HEK293 (cell line): ENCODE measurements around the gene RHBDD1.

Experiments
- CTCF ChIA-PET: fragments of 350-600 bp; formaldehyde crosslinking; extraction: SDS; loops from one replicate; lab custom pipeline; 2021; ENCODE audit warnings: antibody characterized with exemption; lab: Yijun Ruan, JAX
- POLR2A ChIA-PET: fragments of 300-600 bp; formaldehyde crosslinking; extraction: SDS; loops from one replicate; lab custom pipeline; 2020; ENCODE audit warnings: antibody characterized with exemption, inconsistent platforms; lab: Yijun Ruan, JAX
- H3K27ac ChIP-seq: fragments of 200-500 bp; sonication (Bioruptor generic); 2 replicates; pipeline ENCODE4 v1.5.1; 2014; ENCODE audit warnings: low read depth, low read length, control low read depth, inconsistent platforms; ENCODE audit errors: extremely low read depth
- H3K36me3 ChIP-seq, 2 experiments: fragments of 200-500 bp in 1 of 2; sonication (Bioruptor generic) in 1 of 2; 1 replicate in 1 of 2; 2 replicates in 1 of 2; pipeline ENCODE4 v1.5.1; 2014 to 2017; ENCODE audit warnings: inconsistent platforms in 2 of 2, low read length in 2 of 2; ENCODE audit not compliant: control insufficient read depth in 2 of 2, insufficient read depth in 1 of 2
- H3K4me1 ChIP-seq: fragments of 200-500 bp; sonication (Bioruptor generic); 2 replicates; pipeline ENCODE4 v1.5.1; 2014; ENCODE audit warnings: mild to moderate bottlenecking, low read length, inconsistent platforms; ENCODE audit not compliant: control insufficient read depth, insufficient read depth
- H3K4me3 ChIP-seq: 2 replicates; pipeline ENCODE4 v1.5.1; 2011; ENCODE audit warnings: low read depth, mild to moderate bottlenecking, control low read depth, low read length, moderate library complexity
- H3K9me3 ChIP-seq: fragments of 200-500 bp; sonication (Bioruptor generic); 2 replicates; pipeline ENCODE4 v1.5.1; 2014; ENCODE audit warnings: low read depth, low read length, inconsistent platforms; ENCODE audit not compliant: control insufficient read depth, insufficient read depth
- EGR2 ChIP-seq: fragments of 450-650 bp; formaldehyde crosslinking; IDR thresholded peaks from 2 replicates; pipeline ENCODE4 v1.5.1; 2016; ENCODE audit warnings: low read depth, missing biosample characterization, missing genetic modification characterization
- PBX3 ChIP-seq: sonication (generic); formaldehyde crosslinking; IDR thresholded peaks from 2 replicates; pipeline ENCODE4 v1.8.1; 2022; ENCODE audit warnings: mild to moderate bottlenecking, moderate library complexity, missing genetic modification reagents
- PRDM6 ChIP-seq: fragments of 450-650 bp; formaldehyde crosslinking; IDR thresholded peaks from 2 replicates; pipeline ENCODE4 v1.5.1; 2017; ENCODE audit warnings: missing biosample characterization, missing genetic modification characterization
- REST ChIP-seq: fragments of 450-650 bp; formaldehyde crosslinking; IDR thresholded peaks from 2 replicates; pipeline ENCODE4 v1.5.1; 2016; ENCODE audit warnings: missing biosample characterization, missing genetic modification characterization
- SCRT1 ChIP-seq: fragments of 450-650 bp; formaldehyde crosslinking; IDR thresholded peaks from 2 replicates; pipeline ENCODE4 v1.5.1; 2016; ENCODE audit warnings: missing biosample characterization, missing genetic modification characterization, borderline replicate concordance
- SP3 ChIP-seq: fragments of 450-650 bp; formaldehyde crosslinking; IDR thresholded peaks from 2 replicates; pipeline ENCODE4 v1.5.1; 2016; ENCODE audit warnings: missing biosample characterization, missing genetic modification characterization
- TCF7L2 ChIP-seq: IDR thresholded peaks from 2 replicates; pipeline ENCODE4 v1.6.1; 2011; ENCODE audit warnings: low read depth, mild to moderate bottlenecking, inconsistent platforms, low read length, moderate library complexity, borderline replicate concordance
- YY1 ChIP-seq: fragments of 450-650 bp; formaldehyde crosslinking; IDR thresholded peaks from 2 replicates; pipeline ENCODE4 v1.5.1; 2018; ENCODE audit warnings: missing biosample characterization, missing genetic modification characterization
- ZBTB1 ChIP-seq: fragments of 450-650 bp; formaldehyde crosslinking; IDR thresholded peaks from 2 replicates; pipeline ENCODE4 v1.5.1; 2016; ENCODE audit warnings: missing biosample characterization, missing genetic modification characterization
- ZBTB11 ChIP-seq: fragments of 450-650 bp; formaldehyde crosslinking; conservative IDR thresholded peaks from 2 replicates; pipeline ENCODE4 v1.5.1; 2016; ENCODE audit warnings: low read depth, missing biosample characterization, missing genetic modification characterization
- ZBTB48 ChIP-seq: fragments of 450-650 bp; formaldehyde crosslinking; IDR thresholded peaks from 2 replicates; pipeline ENCODE4 v1.5.1; 2016; ENCODE audit warnings: missing biosample characterization, missing genetic modification characterization
- ZEB2 ChIP-seq: fragments of 450-650 bp; formaldehyde crosslinking; IDR thresholded peaks from 2 replicates; pipeline ENCODE4 v1.5.1; 2016; ENCODE audit warnings: missing biosample characterization, missing genetic modification characterization
- ZFHX2 ChIP-seq: fragments of 450-650 bp; formaldehyde crosslinking; conservative IDR thresholded peaks from 2 replicates; pipeline ENCODE4 v1.5.1; 2016; ENCODE audit warnings: missing biosample characterization, missing genetic modification characterization
- ZFP37 ChIP-seq: fragments of 450-650 bp; formaldehyde crosslinking; IDR thresholded peaks from 2 replicates; pipeline ENCODE4 v1.5.1; 2016; ENCODE audit warnings: missing biosample characterization, missing genetic modification characterization
- ZFP41 ChIP-seq: fragments of 450-650 bp; formaldehyde crosslinking; IDR thresholded peaks from 2 replicates; pipeline ENCODE4 v1.5.1; 2016; ENCODE audit warnings: missing biosample characterization, missing genetic modification characterization, borderline replicate concordance
- ZNF10 ChIP-seq: fragments of 450-650 bp; formaldehyde crosslinking; IDR thresholded peaks from 2 replicates; pipeline ENCODE4 v1.5.1; 2017; ENCODE audit warnings: missing biosample characterization, missing genetic modification characterization
- ZNF132 ChIP-seq: fragments of 450-650 bp; formaldehyde crosslinking; IDR thresholded peaks from 2 replicates; pipeline ENCODE4 v1.5.1; 2017; ENCODE audit warnings: missing biosample characterization, missing genetic modification characterization, borderline replicate concordance
- ZNF2 ChIP-seq: fragments of 450-650 bp; formaldehyde crosslinking; IDR thresholded peaks from 2 replicates; pipeline ENCODE4 v1.5.1; 2016; ENCODE audit warnings: missing biosample characterization, missing genetic modification characterization
- ZNF211 ChIP-seq: fragments of 450-650 bp; formaldehyde crosslinking; IDR thresholded peaks from 2 replicates; pipeline ENCODE4 v1.5.1; 2016; ENCODE audit warnings: low read depth, missing biosample characterization, missing genetic modification characterization
- ZNF404 ChIP-seq: fragments of 450-650 bp; formaldehyde crosslinking; IDR thresholded peaks from 2 replicates; pipeline ENCODE4 v1.5.1; 2017; ENCODE audit warnings: missing biosample characterization, missing genetic modification characterization
- ZNF514 ChIP-seq: fragments of 450-650 bp; formaldehyde crosslinking; IDR thresholded peaks from 2 replicates; pipeline ENCODE4 v1.5.1; 2016; ENCODE audit warnings: missing biosample characterization, missing genetic modification characterization
- ZNF530 ChIP-seq: fragments of 450-650 bp; formaldehyde crosslinking; IDR thresholded peaks from 2 replicates; pipeline ENCODE4 v1.5.1; 2016; ENCODE audit warnings: low read depth, missing biosample characterization, missing genetic modification characterization
- ZNF560 ChIP-seq: fragments of 450-650 bp; formaldehyde crosslinking; IDR thresholded peaks from 2 replicates; pipeline ENCODE4 v1.5.1; 2017; ENCODE audit warnings: missing biosample characterization, missing genetic modification characterization, borderline replicate concordance
- ZNF580 ChIP-seq: fragments of 450-650 bp; formaldehyde crosslinking; IDR thresholded peaks from 2 replicates; pipeline ENCODE4 v1.5.1; 2016; ENCODE audit warnings: missing biosample characterization, missing genetic modification characterization
- ZNF645 ChIP-seq: fragments of 450-650 bp; formaldehyde crosslinking; IDR thresholded peaks from 2 replicates; pipeline ENCODE4; 2016; ENCODE audit warnings: missing biosample characterization, missing genetic modification characterization
- ZNF670 ChIP-seq: fragments of 450-650 bp; formaldehyde crosslinking; IDR thresholded peaks from 2 replicates; pipeline ENCODE4 v1.5.1; 2016; ENCODE audit warnings: missing biosample characterization, missing genetic modification characterization, low read depth
- ZNF747 ChIP-seq: fragments of 450-650 bp; formaldehyde crosslinking; IDR thresholded peaks from 2 replicates; pipeline ENCODE4 v1.5.1; 2016; ENCODE audit warnings: missing biosample characterization, missing genetic modification characterization
- ZNF843 ChIP-seq: fragments of 450-650 bp; formaldehyde crosslinking; IDR thresholded peaks from 2 replicates; pipeline ENCODE4 v1.5.1; 2016; ENCODE audit warnings: missing biosample characterization, missing genetic modification characterization

Gene RHBDD1

GRCh38 chr2:226831266-226831665, 4.6 kb upstream of the RHBDD1 start:
- POLR2A ChIA-PET, result no interaction called here
- Histone ChIP-seq H3K9me3 (no peaks in the 10 kb centered on the region), H3K36me3 (no peaks in the 10 kb centered on the region), H3K27ac (no peak overlapping the region), H3K4me1 (no peaks in the 10 kb centered on the region), H3K4me3 (no peak overlapping the region)
- no peak for TF ChIP-seq ZBTB1
- no peak for TF ChIP-seq ZNF530
- no peak for TF ChIP-seq YY1
- no peak for TF ChIP-seq SP3 (tag by site-specific recombination)
- TF ChIP-seq ZBTB11 (tag by site-specific recombination), result no peak
- TF ChIP-seq ZNF645 (tag by site-specific recombination), result no peak
- no peak for TF ChIP-seq ZNF10 (tag by site-specific recombination)
- TF ChIP-seq ZFP41 (tag by site-specific recombination), result no peak
- TF ChIP-seq PRDM6 (tag by site-specific recombination), result no peak
- TF ChIP-seq ZNF670 (tag by site-specific recombination), result no peak
- no peak for TF ChIP-seq ZNF2
- no peak for TF ChIP-seq ZFP37 (tag by site-specific recombination)
- no peak for TF ChIP-seq SCRT1
- no peak for TF ChIP-seq REST (tag by site-specific recombination)
- TF ChIP-seq ZFHX2, result no peak
- no peak for TF ChIP-seq ZNF514
- no peak for TF ChIP-seq ZNF132
- CTCF ChIA-PET, result no interaction called here

GRCh38 chr2:226832061-226832460, 3.8 kb upstream of the RHBDD1 start:
- CTCF ChIA-PET, result no interaction called here
- H3K27ac ChIP-seq, result no peak overlapping the region
- POLR2A ChIA-PET, result no interaction called here
- no peaks in the 10 kb centered on the region for H3K9me3 ChIP-seq
- no peaks in the 10 kb centered on the region for H3K36me3 ChIP-seq
- no peaks in the 10 kb centered on the region for H3K4me1 ChIP-seq
- no peak overlapping the region for H3K4me3 ChIP-seq
- TF ChIP-seq ZNF747 (tag by site-specific recombination), result no peak
- no peak for TF ChIP-seq ZNF404 (tag by site-specific recombination)
- TF ChIP-seq ZEB2 (tag by site-specific recombination), result no peak
- no peak for TF ChIP-seq ZBTB48 (tag by site-specific recombination)
- TF ChIP-seq ZNF211 (tag by site-specific recombination), result no peak
- no peak for TF ChIP-seq TCF7L2
- no peak for TF ChIP-seq EGR2 (tag by site-specific recombination)
- no peak for TF ChIP-seq ZNF560 (tag by site-specific recombination)
- no peak for TF ChIP-seq ZNF843 (tag by site-specific recombination)
- TF ChIP-seq ZNF670 (tag by site-specific recombination), result no peak
- TF ChIP-seq ZNF580 (tag by site-specific recombination), result no peak
- no peak for TF ChIP-seq PBX3 (CRISPR knock-in tag)
